Epithelial cell of esophagus (primary cell): ENCODE data around the gene VTCN1.

Source experiments
- DNase-seq: peaks from one replicate; pipeline ENCODE4 v3.0.0; 2010; ENCODE audit warnings: low read depth
- H3K4me3 ChIP-seq: 2 replicates; pipeline ENCODE4 v1.5.1; 2011; ENCODE audit warnings: mild to moderate bottlenecking, low read length, control low read depth
- CTCF ChIP-seq: IDR thresholded peaks from 2 replicates; pipeline ENCODE4 v1.5.1; 2011; ENCODE audit warnings: low read depth, mild to moderate bottlenecking, low read length, control low read depth, inconsistent platforms; ENCODE audit not compliant: insufficient read depth; ENCODE audit errors: missing control alignments

The VTCN1 gene

GRCh38 chr1:117241512-117241911, 30.8 kb upstream of the VTCN1 start:
- no peak for TF ChIP-seq CTCF
- H3K4me3 ChIP-seq = no peak overlapping the region
- DNase-seq = no peak

DNA sequence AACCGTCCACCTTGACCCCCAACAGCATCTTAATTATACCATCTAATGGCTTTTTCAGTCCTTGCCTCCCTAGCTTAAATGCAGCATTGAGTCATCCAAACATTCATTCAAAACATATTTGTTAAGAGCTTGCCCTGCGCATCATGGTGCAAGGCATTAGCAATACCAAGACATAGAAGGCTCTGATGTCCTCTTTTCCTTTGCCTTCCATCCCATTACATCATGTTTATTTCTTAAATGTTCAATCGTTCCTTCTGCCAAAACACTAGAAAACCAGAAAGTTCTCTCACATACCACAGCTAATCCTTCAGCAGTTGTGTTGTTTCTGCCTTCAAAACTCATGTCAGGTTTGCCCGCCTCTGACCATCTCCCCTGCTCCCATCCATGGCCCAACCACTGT, 29.8 kb upstream of the VTCN1 start:
- TF ChIP-seq CTCF = no peak
- H3K4me3 ChIP-seq = no peak overlapping the region
- peak; percentile 15 for DNase-seq

- DNase-seq = no peak
- no peak overlapping the region for H3K4me3 ChIP-seq
- TF ChIP-seq CTCF = no peak
Measured at GRCh38 chr1:117239467-117239866, 28.7 kb upstream of the VTCN1 start.

DNA sequence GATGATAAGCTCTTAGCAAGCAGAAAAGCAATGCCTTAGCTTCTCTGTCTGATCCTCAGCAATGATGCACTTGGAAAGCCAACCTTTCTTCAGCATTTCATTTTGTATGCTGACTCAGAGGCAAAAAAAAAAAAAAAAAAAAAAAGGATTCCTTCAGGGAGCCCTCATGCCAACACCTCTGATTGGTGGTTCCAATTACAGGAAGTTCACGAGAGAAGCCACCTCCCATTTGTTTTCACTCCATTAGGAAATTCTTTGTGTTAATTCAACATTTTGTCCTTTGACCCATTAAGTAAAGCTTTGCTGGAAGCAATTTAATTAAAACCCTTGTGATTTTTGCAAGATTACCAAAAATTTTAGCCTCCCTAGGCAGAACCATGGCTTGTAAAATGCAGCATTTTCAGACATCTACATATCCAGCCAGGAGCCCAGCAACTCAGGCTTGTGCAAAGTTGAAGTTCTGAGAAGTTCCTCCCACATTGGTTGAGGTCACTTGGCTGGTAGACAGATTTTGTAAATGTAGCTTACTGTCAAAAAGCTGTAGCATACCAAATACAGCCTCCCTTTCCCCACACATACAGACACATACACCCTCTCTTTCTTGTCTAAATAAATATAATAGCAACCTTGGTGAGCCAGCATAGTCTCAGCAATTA, 27.1 kb upstream of the VTCN1 start:
- peak; percentile 63 for DNase-seq
- H3K4me3 ChIP-seq = no peak overlapping the region
- TF ChIP-seq CTCF = no peak

DNA sequence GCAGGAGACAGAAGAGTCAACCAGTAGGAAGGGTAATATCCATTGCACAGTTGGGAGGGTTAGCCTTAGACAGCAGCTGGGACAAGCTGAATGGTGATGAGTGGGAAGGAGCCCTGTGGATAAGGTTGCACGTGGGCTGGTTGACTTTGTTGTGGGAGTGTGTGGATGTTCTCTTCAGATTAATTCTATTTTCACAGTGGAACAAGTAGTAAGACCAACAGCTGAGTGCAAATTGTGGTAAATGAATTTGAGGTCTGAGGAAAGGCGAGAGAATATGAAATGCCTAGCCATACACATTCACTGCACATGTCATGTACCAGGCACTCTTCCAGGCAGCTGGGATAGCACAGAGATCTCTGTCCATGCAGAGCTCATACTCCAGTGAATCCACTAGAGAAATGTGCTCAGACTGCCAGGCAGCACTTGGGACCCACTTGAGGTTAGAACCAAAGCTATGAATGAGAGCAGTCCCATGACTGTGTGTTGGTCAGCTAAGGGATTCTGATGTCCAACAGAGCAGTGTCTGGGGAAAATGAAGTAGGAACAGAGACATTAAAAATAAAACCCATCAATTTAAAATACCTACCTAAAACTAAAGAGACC, 25.2 kb upstream of the VTCN1 start:
- TF ChIP-seq CTCF = no peak
- H3K4me3 ChIP-seq = no peak overlapping the region
- no peak for DNase-seq

- H3K4me3 ChIP-seq = no peak overlapping the region
- no peak for DNase-seq
- no peak for TF ChIP-seq CTCF
Measured at GRCh38 chr1:117232531-117232930, 21.8 kb upstream of the VTCN1 start.
